Neural progenitor cell (in vitro differentiated cells): ENCODE measurements around the gene CARD11. TPM values are rescaled to one million over a fixed set of nuclear protein-coding genes. Genes with fewer than 3 reads are reported as not detected.

Experiments
- DNase-seq: peaks from one replicate; pipeline ENCODE4 v3.0.0-alpha.2; 2016; ENCODE audit warnings: low spot score
- H2AFZ ChIP-seq: fragments of 200-600 bp; sonication (generic); replicated peaks from 2 replicates; pipeline ENCODE4 v1.6.1; 2016; ENCODE audit warnings: antibody characterized with exemption
- H3F3A ChIP-seq: fragments of 200-600 bp; sonication (generic); 2 replicates; pipeline ENCODE4 v1.6.1; 2016; ENCODE audit warnings: antibody characterized with exemption, low read depth
- H3K27ac ChIP-seq: fragments of 200-600 bp; sonication (generic); 2 replicates; pipeline ENCODE4 v1.5.1; 2016; ENCODE audit warnings: mild to moderate bottlenecking
- H3K27me3 ChIP-seq: fragments of 200-600 bp; sonication (generic); 2 replicates; pipeline ENCODE4 v1.6.1; 2016; ENCODE audit warnings: mild to moderate bottlenecking, moderate library complexity
- H3K36me3 ChIP-seq: fragments of 200-600 bp; sonication (generic); 2 replicates; pipeline ENCODE4 v1.5.1; 2016
- H3K4me1 ChIP-seq: fragments of 200-600 bp; sonication (generic); 2 replicates; pipeline ENCODE4 v1.6.1; 2016; ENCODE audit warnings: mixed run types
- H3K4me2 ChIP-seq: fragments of 200-600 bp; sonication (generic); 2 replicates; pipeline ENCODE4 v1.6.1; 2016
- H3K4me3 ChIP-seq: fragments of 200-600 bp; sonication (generic); 2 replicates; pipeline ENCODE4 v1.5.1; 2016
- H3K79me2 ChIP-seq: fragments of 200-600 bp; sonication (generic); 2 replicates; pipeline ENCODE4 v1.6.1; 2016; ENCODE audit warnings: low read depth
- H3K9ac ChIP-seq: fragments of 200-600 bp; sonication (generic); 2 replicates; pipeline ENCODE4 v1.6.1; 2016
- H3K9me3 ChIP-seq: fragments of 200-600 bp; sonication (generic); 2 replicates; pipeline ENCODE4 v1.5.1; 2016; ENCODE audit warnings: low read depth
- H4K20me1 ChIP-seq: fragments of 200-600 bp; sonication (generic); 2 replicates; pipeline ENCODE4 v1.6.1; 2016; ENCODE audit warnings: low read depth
- H3K27ac Mint-ChIP-seq: 3 replicates; pipeline ENCODE4 v1.8.0; 2021; ENCODE audit warnings: mixed read lengths
- H3K27me3 Mint-ChIP-seq: 2 replicates; pipeline ENCODE4 v1.8.0; 2022; ENCODE audit warnings: low read depth, mild to moderate bottlenecking, inconsistent platforms, moderate library complexity, mixed read lengths; ENCODE audit not compliant: insufficient read depth
- H3K36me3 Mint-ChIP-seq: 3 replicates; pipeline ENCODE4 v1.8.0; 2021; ENCODE audit warnings: mixed read lengths
- H3K4me1 Mint-ChIP-seq: 3 replicates; pipeline ENCODE4 v1.8.0; 2021; ENCODE audit warnings: mixed read lengths
- H3K4me3 Mint-ChIP-seq: 3 replicates; pipeline ENCODE4 v1.8.0; 2021; ENCODE audit warnings: mild to moderate bottlenecking, moderate library complexity, mixed read lengths
- H3K9me3 Mint-ChIP-seq: 3 replicates; pipeline ENCODE4 v1.8.0; 2020; ENCODE audit warnings: mixed read lengths
- CTCF ChIP-seq: fragments of 200-600 bp; sonication (generic); IDR thresholded peaks from 2 replicates; pipeline ENCODE4 v1.5.1; 2017; ENCODE audit warnings: antibody characterized with exemption, mild to moderate bottlenecking
- EZH2 ChIP-seq: fragments of 200-600 bp; sonication (generic); IDR thresholded peaks from 2 replicates; pipeline ENCODE4 v1.6.1; 2017; ENCODE audit warnings: antibody characterized with exemption, mild to moderate bottlenecking, moderate library complexity
- EZH2phosphoT487 ChIP-seq: fragments of 200-600 bp; sonication (generic); IDR thresholded peaks from 2 replicates; pipeline ENCODE4 v1.6.1; 2017; ENCODE audit warnings: antibody characterized with exemption
- total RNA-seq: library from RNA; depleted of rRNA; stranded (reverse); fragments of >200 nt; gene quantifications from 2 replicates; pipeline ENCODE4 v1.2.3, GENCODE V29; 2015; ENCODE audit warnings: low replicate concordance

Gene CARD11
- total RNA-seq, 1 donor from 2014 or later, result 0.75 TPM

- no peak for TF ChIP-seq EZH2phosphoT487
- TF ChIP-seq EZH2, result no peak
- no peak for TF ChIP-seq CTCF
- H3K4me3 Mint-ChIP-seq, result no peak overlapping the region
These were observed 23.3 kb downstream of the CARD11 start for GRCh38 chr7:3020416-3020815.

DNA sequence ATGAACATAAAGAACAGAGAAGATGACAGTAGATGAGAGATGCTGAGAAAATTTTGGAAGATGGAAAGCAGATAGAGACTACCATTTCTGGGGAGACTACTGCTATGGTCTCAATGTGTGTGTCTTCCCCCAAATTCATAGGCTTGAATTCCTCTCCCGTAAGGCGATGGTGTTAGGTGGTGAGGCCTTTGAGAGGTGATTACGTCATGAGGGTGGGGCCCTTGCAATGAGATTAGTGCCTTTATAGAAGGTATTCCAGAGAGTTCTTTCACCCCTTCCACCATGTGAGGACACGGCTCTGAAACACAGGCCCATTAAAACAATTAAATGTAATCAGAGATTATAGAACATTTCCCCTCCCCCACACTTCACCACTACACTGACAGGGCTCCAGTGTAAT lies 23.9 kb downstream of the CARD11 start:
- H3K36me3 ChIP-seq, result no peaks in the 10 kb centered on the region
- peaks cover 12% of the 10 kb centered on the region for H3K9me3 ChIP-seq
- H3K36me3 Mint-ChIP-seq, result no peaks in the 10 kb centered on the region
- no peak overlapping the region for H3K9ac ChIP-seq
- H2AFZ ChIP-seq, result no peak overlapping the region
- no peak overlapping the region for H3K4me2 ChIP-seq
- peaks cover 15% of the 10 kb centered on the region for H3K9me3 Mint-ChIP-seq
- no peaks in the 10 kb centered on the region for H4K20me1 ChIP-seq
- no peaks in the 10 kb centered on the region for H3K27me3 ChIP-seq
- H3K4me1 ChIP-seq, result no peaks in the 10 kb centered on the region
- H3K79me2 ChIP-seq, result no peaks in the 10 kb centered on the region
- H3K27me3 Mint-ChIP-seq, result peaks cover 8% of the 10 kb centered on the region
- H3K4me1 Mint-ChIP-seq, result no peaks in the 10 kb centered on the region
- DNase-seq, result no peak
- H3K27ac ChIP-seq, result no peak overlapping the region
- no peak overlapping the region for H3K4me3 ChIP-seq
- H3F3A ChIP-seq, result no peaks in the 10 kb centered on the region
- H3K27ac Mint-ChIP-seq, result no peak overlapping the region
- no peak overlapping the region for H3K4me3 Mint-ChIP-seq
- TF ChIP-seq EZH2phosphoT487 (no peak), CTCF (no peak), EZH2 (no peak)

More at GRCh38 chr7:3020416-3020815, 23.3 kb downstream of the CARD11 start:
- Histone ChIP-seq H2AFZ (no peak overlapping the region), H4K20me1 (no peaks in the 10 kb centered on the region), H3K36me3 (no peaks in the 10 kb centered on the region), H3K4me1 (no peaks in the 10 kb centered on the region), H3K4me2 (no peak overlapping the region), H3K9ac (no peak overlapping the region), H3K79me2 (no peaks in the 10 kb centered on the region), H3K4me3 (no peak overlapping the region), H3K27me3 (no peaks in the 10 kb centered on the region), H3K27ac (no peak overlapping the region), H3F3A (no peaks in the 10 kb centered on the region), H3K9me3 (peaks cover 12% of the 10 kb centered on the region)
- no peaks in the 10 kb centered on the region for H3K36me3 Mint-ChIP-seq
- H3K4me1 Mint-ChIP-seq, result no peaks in the 10 kb centered on the region
- H3K27me3 Mint-ChIP-seq, result peaks cover 6% of the 10 kb centered on the region
- peaks cover 18% of the 10 kb centered on the region for H3K9me3 Mint-ChIP-seq
- H3K27ac Mint-ChIP-seq, result no peak overlapping the region
- DNase-seq, result no peak

DNA sequence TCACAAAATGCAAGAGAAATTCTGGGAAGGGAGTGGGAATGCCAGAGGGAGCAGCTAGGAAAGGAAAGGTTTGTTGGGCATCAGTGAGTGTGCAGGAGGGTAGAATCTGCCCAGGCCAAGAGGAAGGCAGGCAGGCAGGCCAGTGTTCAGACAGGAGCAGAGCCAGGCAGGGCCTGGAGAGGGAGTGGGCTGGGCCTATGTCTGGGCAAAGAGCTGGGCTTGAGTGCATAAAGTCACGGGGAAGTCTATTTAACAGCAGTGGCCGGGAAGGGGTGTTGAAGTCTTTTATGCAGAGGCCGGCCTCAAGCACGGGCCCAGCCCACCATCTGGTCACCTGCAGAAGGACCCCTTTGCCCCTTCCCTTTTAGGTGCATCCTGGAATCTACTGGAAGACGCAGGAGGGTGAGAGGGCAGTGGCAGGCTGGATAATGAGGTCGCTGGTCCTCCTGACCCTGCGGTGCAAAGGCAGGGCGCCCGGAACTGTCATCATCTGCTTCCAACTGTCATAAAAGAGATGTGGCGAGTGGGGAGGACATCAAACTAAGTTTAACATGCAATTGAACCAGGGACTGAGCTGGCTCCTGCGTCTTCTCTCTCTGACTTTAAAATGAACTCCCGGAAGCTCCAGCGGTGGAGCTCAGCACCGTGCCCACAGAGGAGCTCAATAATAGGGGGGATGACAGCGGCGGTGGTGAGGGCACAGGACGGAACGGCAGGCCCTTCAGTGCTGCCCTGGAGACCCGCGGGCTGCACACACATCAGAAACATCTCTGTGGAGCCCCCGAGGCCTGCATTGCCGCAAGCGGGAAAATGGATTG lies 29.5 kb downstream of the CARD11 start:
- Histone ChIP-seq H3K4me3 (no peak overlapping the region), H3F3A (no peaks in the 10 kb centered on the region), H4K20me1 (no peaks in the 10 kb centered on the region), H2AFZ (peak overlapping the region; percentile 72), H3K27ac (no peak overlapping the region), H3K9ac (no peak overlapping the region), H3K4me2 (no peak overlapping the region), H3K27me3 (no peaks in the 10 kb centered on the region), H3K4me1 (no peaks in the 10 kb centered on the region), H3K36me3 (no peaks in the 10 kb centered on the region), H3K79me2 (no peaks in the 10 kb centered on the region), H3K9me3 (no peaks in the 10 kb centered on the region)
- Mint-ChIP-seq H3K4me1 (peaks cover 6% of the 10 kb centered on the region), H3K27ac (peak overlapping the region; percentile 53), H3K9me3 (peaks cover 8% of the 10 kb centered on the region), H3K36me3 (no peaks in the 10 kb centered on the region), H3K27me3 (peaks cover 6% of the 10 kb centered on the region), H3K4me3 (no peak overlapping the region)
- no peak for DNase-seq
- TF ChIP-seq EZH2, result no peak
- no peak for TF ChIP-seq EZH2phosphoT487
- no peak for TF ChIP-seq CTCF
